GM23338 (cell line): ENCODE data around the gene PCGF3. TPM values are rescaled to one million over a fixed set of nuclear protein-coding genes. Genes with fewer than 3 reads are reported as not detected.

Experiments used
- ATAC-seq: fragments of 200-7000 bp; cut with Tn5 transposase; 3 replicates; pipeline ENCODE4 v1.9.1; 2020
- DNase-seq: peaks from one replicate; pipeline ENCODE4 v3.0.0-alpha.2; 2015; ENCODE audit warnings: low spot score
- H2AFZ ChIP-seq: fragments of 200-600 bp; sonication (generic); 2 replicates; pipeline ENCODE4 v1.8.0; 2016; ENCODE audit warnings: antibody characterized with exemption, mild to moderate bottlenecking, moderate library complexity
- H3F3A ChIP-seq: fragments of 200-600 bp; sonication (generic); replicated peaks from 2 replicates; pipeline ENCODE4 v1.8.0; 2017; ENCODE audit warnings: antibody characterized with exemption, mixed run types, low read depth
- H3K27ac ChIP-seq: fragments of 200-600 bp; sonication (generic); 2 replicates; pipeline ENCODE4 v1.6.1; 2016; ENCODE audit warnings: low read depth
- H3K27me3 ChIP-seq: fragments of 200-600 bp; sonication (generic); 2 replicates; pipeline ENCODE4 v1.8.0; 2016; ENCODE audit warnings: mild to moderate bottlenecking, mixed run types, moderate library complexity; ENCODE audit not compliant: insufficient read depth
- H3K36me3 ChIP-seq: fragments of 200-600 bp; sonication (generic); 2 replicates; pipeline ENCODE4 v1.8.0; 2016; ENCODE audit warnings: mild to moderate bottlenecking; ENCODE audit not compliant: insufficient read depth
- H3K4me1 ChIP-seq: fragments of 200-600 bp; sonication (generic); 2 replicates; pipeline ENCODE4 v1.8.0; 2016; ENCODE audit warnings: mild to moderate bottlenecking, moderate library complexity; ENCODE audit not compliant: insufficient read depth
- H3K4me2 ChIP-seq: fragments of 200-600 bp; sonication (generic); 2 replicates; pipeline ENCODE4 v1.7.1; 2017; ENCODE audit warnings: mixed run types
- H3K4me3 ChIP-seq: fragments of 200-600 bp; sonication (generic); 2 replicates; pipeline ENCODE4 v1.6.1; 2016; ENCODE audit warnings: mixed run types
- H3K79me2 ChIP-seq: fragments of 200-600 bp; sonication (generic); replicated peaks from 2 replicates; pipeline ENCODE4 v1.8.0; 2017; ENCODE audit warnings: mild to moderate bottlenecking; ENCODE audit not compliant: insufficient read depth
- H3K9me2 ChIP-seq: fragments of 200-600 bp; sonication (generic); 2 replicates; pipeline ENCODE4 v1.8.0; 2017; ENCODE audit not compliant: insufficient read depth
- H4K20me1 ChIP-seq: fragments of 200-600 bp; sonication (generic); replicated peaks from 2 replicates; pipeline ENCODE4 v1.8.0; 2017; ENCODE audit warnings: mild to moderate bottlenecking; ENCODE audit not compliant: insufficient read depth
- H3K27ac Mint-ChIP-seq: 2 replicates; pipeline ENCODE4 v1.8.0; 2020; ENCODE audit warnings: inconsistent platforms, mild to moderate bottlenecking, moderate library complexity, mixed read lengths
- H3K27me3 Mint-ChIP-seq: 3 replicates; pipeline ENCODE4 v1.8.0; 2022; ENCODE audit warnings: low read depth, mild to moderate bottlenecking, moderate library complexity, mixed read lengths, inconsistent platforms; ENCODE audit not compliant: insufficient read depth, poor library complexity
- H3K36me3 Mint-ChIP-seq: 3 replicates; pipeline ENCODE4 v1.8.0; 2021; ENCODE audit warnings: low read depth, mild to moderate bottlenecking, inconsistent platforms, moderate library complexity, mixed read lengths
- H3K4me1 Mint-ChIP-seq: 3 replicates; pipeline ENCODE4 v1.8.0; 2020; ENCODE audit warnings: mild to moderate bottlenecking, inconsistent platforms, mixed read lengths
- H3K4me3 Mint-ChIP-seq: 3 replicates; pipeline ENCODE4 v1.8.0; 2021; ENCODE audit warnings: moderate library complexity, mild to moderate bottlenecking, inconsistent platforms, mixed read lengths
- H3K9me3 Mint-ChIP-seq: 3 replicates; pipeline ENCODE4 v1.8.0; 2020; ENCODE audit warnings: moderate library complexity, mild to moderate bottlenecking, inconsistent platforms, mixed read lengths
- CREB1 ChIP-seq: fragments of 250-450 bp; sonication (Bioruptor Pico); IDR thresholded peaks from 2 replicates; pipeline ENCODE4 v1.5.0; 2020; ENCODE audit warnings: low read depth, mild to moderate bottlenecking, moderate library complexity
- CTCF ChIP-seq, 2 experiments: fragments of 200-600 bp in 1 of 2; sonication (generic) in 1 of 2; conservative IDR thresholded peaks; 2 replicates each; pipeline versions ENCODE4 v1.5.1 to v1.6.1; 2016 to 2017; ENCODE audit warnings: antibody characterized with exemption in 2 of 2, low read depth in 2 of 2, mild to moderate bottlenecking in 2 of 2, moderate library complexity in 1 of 2
- ETS1 ChIP-seq: IDR thresholded peaks from 2 replicates; pipeline ENCODE4 v1.6.1; 2016; ENCODE audit warnings: antibody characterized with exemption
- EZH2 ChIP-seq: fragments of 200-600 bp; sonication (generic); IDR thresholded peaks from one replicate; pipeline ENCODE4 v1.8.0; 2017; ENCODE audit warnings: antibody characterized with exemption, mild to moderate bottlenecking, low read depth; ENCODE audit not compliant: unreplicated experiment
- JUNB ChIP-seq: IDR thresholded peaks from one replicate; pipeline ENCODE4 v1.6.1; 2016; ENCODE audit warnings: antibody characterized with exemption; ENCODE audit not compliant: unreplicated experiment
- NANOG ChIP-seq: IDR thresholded peaks from 2 replicates; pipeline ENCODE4 v1.6.1; 2016; ENCODE audit warnings: antibody characterized with exemption, borderline replicate concordance
- POLR2AphosphoS5 ChIP-seq: IDR thresholded peaks from 2 replicates; pipeline ENCODE4 v1.6.1; 2016; ENCODE audit warnings: antibody characterized with exemption, low read depth
- REST ChIP-seq: IDR thresholded peaks from one replicate; pipeline ENCODE4 v1.6.1; 2018; ENCODE audit warnings: antibody characterized with exemption; ENCODE audit not compliant: unreplicated experiment
- STAT1 ChIP-seq: IDR thresholded peaks from one replicate; pipeline ENCODE4 v1.6.1; 2016; ENCODE audit warnings: antibody characterized with exemption; ENCODE audit not compliant: unreplicated experiment
- ZNF331 ChIP-seq: fragments of 250-450 bp; sonication (Bioruptor Pico); IDR thresholded peaks from 2 replicates; pipeline ENCODE4 v1.5.0; 2020; ENCODE audit warnings: low read depth, mild to moderate bottlenecking, moderate library complexity
- polyA plus RNA-seq: library from polyadenylated mRNA; unstranded; fragments of >200 nt; fragmentation: Nextera tagmentation; extraction: Ambion mirVana; gene quantifications from 2 replicates; pipeline ENCODE4 v1.2.1, GENCODE V29; 2016
- total RNA-seq: library from RNA; depleted of rRNA; stranded (reverse); fragments of >200 nt; shearing (Covaris generic); gene quantifications from 2 replicates; pipeline ENCODE4 v1.2.3, GENCODE V29; 2014

The PCGF3 gene
- total and polyA plus RNA-seq, 2 experiments from 2014 or later = 33.1 to 49.0 TPM

DNA sequence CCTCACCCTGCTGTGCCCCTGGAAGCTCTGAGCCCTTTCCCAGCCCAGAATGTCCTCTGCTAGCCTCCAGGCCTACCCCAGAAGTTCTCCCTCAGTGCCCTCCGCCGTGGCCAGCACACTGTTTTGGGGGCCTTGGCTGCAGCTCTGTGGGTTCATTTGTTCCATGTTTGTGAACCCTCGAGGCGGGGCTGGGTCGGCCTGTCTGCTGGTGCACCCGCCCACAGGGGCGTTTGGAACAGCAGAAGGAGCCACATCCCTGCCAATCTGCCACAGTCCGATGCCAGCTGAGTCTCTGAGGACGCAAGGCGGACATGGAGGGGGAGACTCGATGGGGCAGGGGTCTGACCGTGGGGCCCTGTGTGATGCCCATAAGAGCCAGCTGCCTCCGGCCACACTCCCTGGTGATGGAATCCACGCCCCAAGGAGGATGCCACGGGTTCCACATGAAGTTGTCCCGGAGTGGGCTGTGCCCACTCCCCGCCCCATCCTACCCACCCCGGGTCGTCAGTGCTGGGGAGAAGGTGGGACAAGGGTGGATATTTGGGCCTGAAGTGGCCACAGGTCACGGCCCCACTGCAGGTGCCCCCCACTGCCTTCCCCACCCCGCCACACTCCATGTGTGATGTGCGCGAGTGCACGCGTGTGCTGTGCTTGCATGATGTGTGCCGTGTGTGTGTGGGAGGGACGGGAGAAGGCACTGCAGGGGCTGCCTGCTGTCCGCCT, 38.6 kb upstream of the PCGF3 start:
- H3K36me3 ChIP-seq = peaks cover 8% of the 10 kb centered on the region
- Mint-ChIP-seq H3K27me3 (peaks cover 12% of the 10 kb centered on the region), H3K4me3 (no peak overlapping the region), H3K4me1 (no peaks in the 10 kb centered on the region; the same call in 2 of the 3 replicates), H3K36me3 (peaks cover 16% of the 10 kb centered on the region), H3K9me3 (no peaks in the 10 kb centered on the region; the same call in 2 of the 3 replicates), H3K27ac (no peak overlapping the region)
- H3K9me2 ChIP-seq = no peaks in the 10 kb centered on the region
- no peak overlapping the region for H3K4me2 ChIP-seq
- no peaks in the 10 kb centered on the region for H3K27me3 ChIP-seq
- no peak overlapping the region for H3K27ac ChIP-seq
- TF ChIP-seq ETS1 (no peak), JUNB (no peak), ZNF331 (no peak)
- H3K4me3 ChIP-seq = no peak overlapping the region
- peaks cover 2% of the 10 kb centered on the region; the same call in 1 of the 2 replicates for H3F3A ChIP-seq
- H4K20me1 ChIP-seq = no peaks in the 10 kb centered on the region; the same call in 1 of the 2 replicates
- ATAC-seq = no peak
- no peak for DNase-seq
- no peaks in the 10 kb centered on the region for H3K79me2 ChIP-seq
- H2AFZ ChIP-seq = no peak overlapping the region
- no peaks in the 10 kb centered on the region for H3K4me1 ChIP-seq

- ATAC-seq (no peak), DNase-seq (no peak)
- H3K27ac Mint-ChIP-seq = no peak overlapping the region
- no peak for TF ChIP-seq NANOG
- no peak for TF ChIP-seq STAT1
- TF ChIP-seq EZH2 = no peak
- no peak for TF ChIP-seq CREB1 (CRISPR knock-in tag)
- no peak for TF ChIP-seq REST
- TF ChIP-seq ZNF331 = no peak
- TF ChIP-seq POLR2AphosphoS5 = no peak
- no peak for TF ChIP-seq CTCF (conservative IDR thresholded peaks at IDR 0.05; ENCODE audit: low read depth in 2 of 2)
- TF ChIP-seq JUNB = no peak
Observed at GRCh38 chr4:667545-667925, 38.1 kb upstream of the PCGF3 start.

More at GRCh38 chr4:667545-667925, 38.1 kb upstream of the PCGF3 start:
- Histone ChIP-seq H3K4me3 (no peak overlapping the region), H3K36me3 (peaks cover 13% of the 10 kb centered on the region), H2AFZ (no peak overlapping the region), H3K9me2 (no peaks in the 10 kb centered on the region), H3K4me2 (no peak overlapping the region), H4K20me1 (no peaks in the 10 kb centered on the region; the same call in 1 of the 2 replicates), H3K27me3 (no peaks in the 10 kb centered on the region), H3K27ac (no peak overlapping the region), H3K4me1 (no peaks in the 10 kb centered on the region), H3F3A (peaks cover 5% of the 10 kb centered on the region; the same call in 1 of the 2 replicates), H3K79me2 (no peaks in the 10 kb centered on the region)
- peaks cover 12% of the 10 kb centered on the region for H3K27me3 Mint-ChIP-seq
- peaks cover 22% of the 10 kb centered on the region for H3K36me3 Mint-ChIP-seq
- no peak overlapping the region for H3K4me3 Mint-ChIP-seq
- no peaks in the 10 kb centered on the region; the same call in 2 of the 3 replicates for H3K4me1 Mint-ChIP-seq
- no peaks in the 10 kb centered on the region; the same call in 2 of the 3 replicates for H3K9me3 Mint-ChIP-seq
